ENCODE data around the gene CNKSR2. TPM values are rescaled to one million over a fixed set of nuclear protein-coding genes. Genes with fewer than 3 reads are reported as not detected.
"Not testable (repeated sequence)": the region's sequence is repeated elsewhere in the genome, so short reads cannot be mapped to it uniquely, and the experiment has no call there.

The CNKSR2 gene
- polyA plus RNA-seq, 1 experiment, result 0.14 TPM

- H3K27ac ChIP-seq (ENCODE audit: low read depth, low read length), result no peak overlapping the region
- no peaks in the 10 kb centered on the region for H3K9me3 ChIP-seq (ENCODE audit: control insufficient read depth, insufficient read depth, low read length)
- H3K27me3 ChIP-seq (ENCODE audit: control insufficient read depth, insufficient read depth, low read length), result no peaks in the 10 kb centered on the region
- ChIA-PET POLR2A (no interaction called here), CTCF (no interaction called here)
- H3K4me3 ChIP-seq (ENCODE audit: low read depth, low read length), result no peak overlapping the region
- DNase-seq (ENCODE audit: low read depth, low spot score), result no peak
- TF ChIP-seq CTCF (IDR thresholded peaks at IDR 0.05; ENCODE audit: low read depth, low read length), result no peak
Measured at GRCh38 chrX:21469071-21469470, 94.9 kb downstream of the CNKSR2 start.

DNA sequence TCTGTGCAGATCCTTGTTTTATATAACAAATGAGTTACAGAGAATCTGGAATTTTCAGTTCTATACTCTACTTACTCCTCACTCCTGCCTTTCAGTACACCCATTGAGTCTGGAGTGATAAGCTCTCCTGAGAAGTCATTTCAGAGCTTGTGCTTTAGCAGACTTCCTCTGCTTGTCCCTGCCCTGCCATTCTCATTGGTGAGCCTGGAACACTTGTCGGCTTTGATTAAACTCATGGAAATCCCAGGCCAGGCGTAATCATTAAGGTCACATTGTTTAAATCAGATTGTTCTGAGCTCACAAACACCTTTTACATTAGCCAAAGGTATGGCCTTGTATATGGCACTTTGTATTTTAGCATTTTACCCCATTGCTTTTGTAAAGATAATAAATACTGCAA lies 102.7 kb downstream of the CNKSR2 start:
- no peak overlapping the region for H3K4me3 ChIP-seq (ENCODE audit: low read depth, low read length)
- TF ChIP-seq CTCF (IDR thresholded peaks at IDR 0.05; ENCODE audit: low read depth, low read length), result no peak
- no peak overlapping the region for H3K27ac ChIP-seq (ENCODE audit: low read depth, low read length)
- no peaks in the 10 kb centered on the region for H3K9me3 ChIP-seq (ENCODE audit: control insufficient read depth, insufficient read depth, low read length)
- no peaks in the 10 kb centered on the region for H3K27me3 ChIP-seq (ENCODE audit: control insufficient read depth, insufficient read depth, low read length)
- CTCF ChIA-PET, result interaction anchor here (5.3 kb wide), 1 partner anchor 947 kb away, joined by 90 read pairs; no protein-coding TSS in a partner anchor
- POLR2A ChIA-PET, result no interaction called here
- no peak for DNase-seq (ENCODE audit: low read depth, low spot score)

- ChIA-PET CTCF (interaction anchor here (0.6 to 5.3 kb wide), 26 partner anchors 8 to 950 kb away, joined by 3 to 90 read pairs (median 4); no protein-coding TSS in a partner anchor), POLR2A (no interaction called here)
- TF ChIP-seq CTCF (IDR thresholded peaks at IDR 0.05; ENCODE audit: low read depth, low read length), result peak; percentile 70
- peak; percentile 11 for DNase-seq (ENCODE audit: low read depth, low spot score)
- no peaks in the 10 kb centered on the region for H3K9me3 ChIP-seq (ENCODE audit: control insufficient read depth, insufficient read depth, low read length)
- no peaks in the 10 kb centered on the region for H3K27me3 ChIP-seq (ENCODE audit: control insufficient read depth, insufficient read depth, low read length)
- H3K4me3 ChIP-seq (ENCODE audit: low read depth, low read length), result no peak overlapping the region
- H3K27ac ChIP-seq (ENCODE audit: low read depth, low read length), result no peak overlapping the region
Measured at GRCh38 chrX:21479695-21480270, 105.6 kb downstream of the CNKSR2 start.

GRCh38 chrX:21481761-21482160 lies 107.5 kb downstream of the CNKSR2 start:
- Histone ChIP-seq H3K4me3 (ENCODE audit: low read depth, low read length) (no peak overlapping the region), H3K27me3 (ENCODE audit: control insufficient read depth, insufficient read depth, low read length) (no peaks in the 10 kb centered on the region), H3K27ac (ENCODE audit: low read depth, low read length) (no peak overlapping the region), H3K9me3 (ENCODE audit: control insufficient read depth, insufficient read depth, low read length) (no peaks in the 10 kb centered on the region)
- no peak for DNase-seq (ENCODE audit: low read depth, low spot score)
- TF ChIP-seq CTCF (IDR thresholded peaks at IDR 0.05; ENCODE audit: low read depth, low read length), result no peak
- CTCF ChIA-PET, result interaction anchor here (1.1 to 5.3 kb wide), 2 partner anchors 952 kb away, joined by 3 to 90 read pairs; no protein-coding TSS in a partner anchor
- POLR2A ChIA-PET, result no interaction called here

- H3K27me3 ChIP-seq (ENCODE audit: control insufficient read depth, insufficient read depth, low read length); H3K4me3 ChIP-seq (ENCODE audit: low read depth, low read length); DNase-seq (ENCODE audit: low read depth, low spot score); H3K9me3 ChIP-seq (ENCODE audit: control insufficient read depth, insufficient read depth, low read length); POLR2A ChIA-PET; H3K27ac ChIP-seq (ENCODE audit: low read depth, low read length): not testable (repeated sequence)
- CTCF ChIA-PET, result interaction anchor here (0.7 kb wide), 1 partner anchor 955 kb away, joined by 3 read pairs; no protein-coding TSS in a partner anchor
Measured at GRCh38 chrX:21484051-21484450, 109.8 kb downstream of the CNKSR2 start.

All from AG04450 (cell line).